ENCODE measurements around the gene ZNF205. TPM values are rescaled to one million over a fixed set of nuclear protein-coding genes. Genes with fewer than 3 reads are reported as not detected.
A peak's percentile ranks its signal among the peaks of the same experiment; 100 is the strongest.

ZNF205 gene
- total RNA-seq, 2 donors from 2014 or later: not detected

- no peak overlapping the region for H3K4me3 Mint-ChIP-seq
- DNase-seq (ENCODE audit: low spot score) (no peak), ATAC-seq (no peak)
- H3K36me3 Mint-ChIP-seq: no peaks in the 10 kb centered on the region
- no peak overlapping the region for H3K27ac Mint-ChIP-seq
- H3K27me3 Mint-ChIP-seq: no peaks in the 10 kb centered on the region
- H3K9me3 Mint-ChIP-seq: no peaks in the 10 kb centered on the region
- peaks cover 19 to 27% of the 10 kb centered on the region in 2 donors for H3K4me1 Mint-ChIP-seq (ENCODE audit: low read depth in 2 of 2)
Measured at GRCh38 chr16:3121851-3122467, 9.6 kb downstream of the ZNF205 start.

- DNase-seq (ENCODE audit: low spot score): no peak
- Mint-ChIP-seq H3K9me3 (no peaks in the 10 kb centered on the region), H3K4me3 (peak overlapping the region; percentile 95), H3K27ac (peak overlapping the region; percentile 92 to 94), H3K27me3 (no peaks in the 10 kb centered on the region), H3K4me1 (ENCODE audit: low read depth in 2 of 2) (peaks cover 27 to 32% of the 10 kb centered on the region in 2 donors), H3K36me3 (no peaks in the 10 kb centered on the region)
- no peak for ATAC-seq
Measured at GRCh38 chr16:3122926-3123570, 10.7 kb downstream of the ZNF205 start.

- H3K9me3 Mint-ChIP-seq: no peaks in the 10 kb centered on the region
- no peaks in the 10 kb centered on the region for H3K36me3 Mint-ChIP-seq
- ATAC-seq (peak; percentile 92 to 95), DNase-seq (ENCODE audit: low spot score) (peak; percentile 97)
- H3K27ac Mint-ChIP-seq: peak overlapping the region; percentile 92 to 94
- H3K27me3 Mint-ChIP-seq: no peaks in the 10 kb centered on the region
- peaks cover 35 to 41% of the 10 kb centered on the region in 2 donors for H3K4me1 Mint-ChIP-seq (ENCODE audit: low read depth in 2 of 2)
- peak overlapping the region; percentile 95 for H3K4me3 Mint-ChIP-seq
Measured at GRCh38 chr16:3123986-3124886, 11.8 kb downstream of the ZNF205 start.

GRCh38 chr16:3127745-3128144, 15.4 kb downstream of the ZNF205 start:
- H3K36me3 Mint-ChIP-seq: peaks cover 5% of the 10 kb centered on the region
- H3K27ac Mint-ChIP-seq: peak overlapping the region; percentile 47 to 63
- no peak for ATAC-seq
- H3K27me3 Mint-ChIP-seq: no peaks in the 10 kb centered on the region
- H3K9me3 Mint-ChIP-seq: no peaks in the 10 kb centered on the region
- no peak overlapping the region for H3K4me3 Mint-ChIP-seq
- no peak for DNase-seq (ENCODE audit: low spot score)
- peaks cover 44 to 45% of the 10 kb centered on the region in 2 donors for H3K4me1 Mint-ChIP-seq (ENCODE audit: low read depth in 2 of 2)

GRCh38 chr16:3129137-3130131, 17.0 kb downstream of the ZNF205 start:
- Mint-ChIP-seq H3K27me3 (no peaks in the 10 kb centered on the region), H3K4me3 (peak overlapping the region; percentile 86), H3K4me1 (ENCODE audit: low read depth in 2 of 2) (peaks cover 42 to 45% of the 10 kb centered on the region in 2 donors), H3K9me3 (no peaks in the 10 kb centered on the region), H3K27ac (peak overlapping the region; percentile 66 to 88), H3K36me3 (peaks cover 5% of the 10 kb centered on the region)
- ATAC-seq (peak; percentile 76 to 77), DNase-seq (ENCODE audit: low spot score) (peak; percentile 87)

- DNase-seq (ENCODE audit: low spot score) (no peak), ATAC-seq (no peak)
- Mint-ChIP-seq H3K27ac (no peak overlapping the region), H3K9me3 (no peaks in the 10 kb centered on the region), H3K4me3 (no peak overlapping the region), H3K27me3 (no peaks in the 10 kb centered on the region), H3K4me1 (ENCODE audit: low read depth in 2 of 2) (peaks cover 34 to 35% of the 10 kb centered on the region in 2 donors), H3K36me3 (peaks cover 5% of the 10 kb centered on the region)
Measured at GRCh38 chr16:3131755-3132377, 19.5 kb downstream of the ZNF205 start.

- Mint-ChIP-seq H3K9me3 (no peaks in the 10 kb centered on the region), H3K27ac (peak overlapping the region; percentile 85 to 87), H3K4me3 (peak overlapping the region; percentile 98), H3K27me3 (no peaks in the 10 kb centered on the region), H3K36me3 (peaks cover 5% of the 10 kb centered on the region), H3K4me1 (ENCODE audit: low read depth in 2 of 2) (peaks cover 21 to 27% of the 10 kb centered on the region in 2 donors)
- DNase-seq (ENCODE audit: low spot score) (no peak), ATAC-seq (no peak)
Measured at GRCh38 chr16:3133844-3134243, 21.5 kb downstream of the ZNF205 start.

GRCh38 chr16:3134338-3135125, 22.1 kb downstream of the ZNF205 start, which contains the start of gene ZNF213:
TSS of gene ZNF213 (plus strand) at chr16:3135029. CDS start at chr16:3137281, 2,252 bp downstream.
- H3K27me3 Mint-ChIP-seq: no peaks in the 10 kb centered on the region
- H3K4me1 Mint-ChIP-seq (ENCODE audit: low read depth in 2 of 2): peaks cover 14 to 20% of the 10 kb centered on the region in 2 donors
- ATAC-seq: peak; percentile 96 to 98
- no peaks in the 10 kb centered on the region for H3K9me3 Mint-ChIP-seq
- DNase-seq (ENCODE audit: low spot score): peak; percentile 96
- H3K27ac Mint-ChIP-seq: peak within 1 kb of the TSS; percentile 85 to 87
- peak within 1 kb of the TSS; percentile 98 for H3K4me3 Mint-ChIP-seq
- peaks cover 4% of the 10 kb centered on the region for H3K36me3 Mint-ChIP-seq

- peak in 1 of 2 donors; percentile 14 for ATAC-seq
Measured at GRCh38 chr16:3135126-3135715, 22.8 kb downstream of the ZNF205 start.

GRCh38 chr16:3137267-3137666, 24.9 kb downstream of the ZNF205 start:
- ATAC-seq (no peak), DNase-seq (ENCODE audit: low spot score) (no peak)
- no peaks in the 10 kb centered on the region for H3K36me3 Mint-ChIP-seq
- no peaks in the 10 kb centered on the region for H3K27me3 Mint-ChIP-seq
- no peaks in the 10 kb centered on the region for H3K9me3 Mint-ChIP-seq
- peaks cover 9 to 17% of the 10 kb centered on the region in 2 donors for H3K4me1 Mint-ChIP-seq (ENCODE audit: low read depth in 2 of 2)
- no peak overlapping the region for H3K4me3 Mint-ChIP-seq
- H3K27ac Mint-ChIP-seq: no peak overlapping the region

More at GRCh38 chr16:3135126-3135715, 22.8 kb downstream of the ZNF205 start:
- Mint-ChIP-seq H3K4me3 (peak overlapping the region; percentile 98), H3K4me1 (ENCODE audit: low read depth in 2 of 2) (peaks cover 9 to 15% of the 10 kb centered on the region in 2 donors), H3K27me3 (no peaks in the 10 kb centered on the region), H3K36me3 (no peaks in the 10 kb centered on the region), H3K9me3 (no peaks in the 10 kb centered on the region), H3K27ac (peak overlapping the region; percentile 85 to 87)
- no peak for DNase-seq (ENCODE audit: low spot score)

- DNase-seq (ENCODE audit: low spot score): no peak
- H3K27ac Mint-ChIP-seq: no peak overlapping the region
- no peaks in the 10 kb centered on the region for H3K9me3 Mint-ChIP-seq
- ATAC-seq: no peak
- H3K4me3 Mint-ChIP-seq: no peak overlapping the region
- H3K36me3 Mint-ChIP-seq: no peaks in the 10 kb centered on the region
- peaks cover 8 to 17% of the 10 kb centered on the region in 2 donors for H3K4me1 Mint-ChIP-seq (ENCODE audit: low read depth in 2 of 2)
- H3K27me3 Mint-ChIP-seq: no peaks in the 10 kb centered on the region
Measured at GRCh38 chr16:3138342-3138741, 26.0 kb downstream of the ZNF205 start.
